Smooth muscle cell of bladder (primary cell): Measurements from ENCODE around the gene CAMK1G. TPM values are rescaled to one million over a fixed set of nuclear protein-coding genes. Genes with fewer than 3 reads are reported as not detected.

Source experiments
- total RNA-seq: library from RNA; depleted of rRNA; stranded (reverse); fragments of >200 nt; gene quantifications from 2 replicates; pipeline ENCODE4 v1.2.3, GENCODE V29; 2014

The CAMK1G gene
- total RNA-seq: 0.28 and 0.83 TPM in 2 replicates

DNA sequence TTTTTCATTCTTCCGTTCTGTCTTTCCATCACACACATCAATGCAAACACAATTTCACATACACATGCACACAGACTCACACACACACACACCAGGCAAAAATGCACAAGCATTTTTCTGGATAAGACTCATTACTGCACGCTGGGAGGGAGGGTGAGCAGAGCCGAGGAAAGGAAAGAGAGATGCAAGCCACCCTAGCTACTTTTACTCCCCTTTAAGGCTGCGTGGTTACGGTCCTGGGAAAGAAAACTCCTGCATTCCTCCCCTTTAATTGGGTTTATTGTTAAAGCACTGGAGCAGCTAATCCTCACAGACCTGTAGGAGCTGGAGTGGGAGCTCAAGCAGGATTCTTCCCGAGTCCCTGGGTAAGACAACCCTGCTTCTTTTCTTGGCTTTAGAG lies at the start of gene CAMK1G:
Gene CAMK1G (plus strand): TSS at position 307 of the 400 bp plus-strand sequence. CDS start 11,270 bp downstream, outside the sequence.

DNA sequence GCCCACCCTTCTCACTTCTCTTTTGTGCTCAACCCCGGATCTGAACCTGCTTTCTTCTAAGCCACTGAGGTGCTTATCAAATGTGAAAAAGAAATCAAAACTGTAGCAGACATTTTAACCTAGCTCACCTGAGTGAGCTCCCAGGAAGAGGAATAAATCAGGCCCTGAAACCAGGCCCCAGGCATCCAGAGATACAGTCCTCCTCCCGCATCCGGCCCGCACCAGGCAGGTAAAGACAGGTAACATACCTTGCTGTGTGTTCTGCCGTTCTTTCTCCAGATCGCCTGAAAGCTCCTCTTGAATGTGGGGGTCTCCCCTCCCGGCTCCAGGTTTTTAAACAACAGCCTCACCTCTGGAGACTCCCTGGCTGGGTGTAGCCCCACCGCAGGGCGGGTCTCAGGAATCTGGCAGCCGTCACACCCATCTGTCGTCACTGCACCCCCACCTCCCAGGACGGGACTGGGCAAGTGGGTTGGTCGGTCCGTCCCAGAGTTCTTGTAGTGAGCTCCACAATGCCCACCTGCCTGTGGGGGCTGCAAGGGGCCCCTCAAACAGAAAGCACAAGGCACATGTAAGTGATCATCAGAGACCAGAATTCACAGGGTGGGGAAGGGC lies 68.7 kb downstream of the CAMK1G start, which contains the start of gene LAMB3:
Gene LAMB3 (minus strand): TSS at position 305 of the 615 bp plus-strand sequence. CDS start 1,481 bp downstream, outside the sequence.

Other genes starting within 250 kb of the CAMK1G start
- 7.1 and 9.3 TPM in 2 replicates for gene LAMB3, start 68.7 kb downstream of the CAMK1G start, total RNA-seq
- 38.9 and 55.8 TPM in 2 replicates for gene G0S2, start 91.7 kb downstream of the CAMK1G start, total RNA-seq
- 137 and 168 TPM in 2 replicates for gene HSD11B1, start 121.1 kb downstream of the CAMK1G start, total RNA-seq
- under 0.01 and 0.28 TPM in 2 replicates for gene TRAF3IP3, start 172.3 kb downstream of the CAMK1G start, total RNA-seq
- gene C1orf74, start 200.8 kb downstream of the CAMK1G start, total RNA-seq: 2.0 and 2.3 TPM in 2 replicates
- gene IRF6, start 222.4 kb downstream of the CAMK1G start, total RNA-seq: 0.09 and 0.14 TPM in 2 replicates
- 3.6 and 5.9 TPM in 2 replicates for gene UTP25, start 244.3 kb downstream of the CAMK1G start, total RNA-seq